HUES48 (cell line): ENCODE measurements around the gene BSX.

ENCODE experiments used
- H3K27ac ChIP-seq: one replicate; pipeline ENCODE4 v1.7.0; 2013; ENCODE audit warnings: low read depth, low read length, inconsistent platforms
- H3K27me3 ChIP-seq: 2 replicates; pipeline ENCODE4 v1.6.1; 2013; ENCODE audit warnings: mild to moderate bottlenecking, low read length; ENCODE audit not compliant: control insufficient read depth, insufficient read depth
- H3K36me3 ChIP-seq: 2 replicates; pipeline ENCODE4 v1.6.1; 2013; ENCODE audit warnings: low read length; ENCODE audit not compliant: control insufficient read depth, insufficient read depth
- H3K4me1 ChIP-seq: 2 replicates; pipeline ENCODE4 v1.6.1; 2013; ENCODE audit warnings: mild to moderate bottlenecking, low read length; ENCODE audit not compliant: control insufficient read depth, insufficient read depth
- H3K4me3 ChIP-seq: 2 replicates; pipeline ENCODE4 v1.5.1; 2013; ENCODE audit warnings: mild to moderate bottlenecking, low read depth, low read length
- H3K9ac ChIP-seq: 2 replicates; pipeline ENCODE4 v1.6.1; 2013; ENCODE audit warnings: mild to moderate bottlenecking, low read depth, low read length, moderate library complexity
- H3K9me3 ChIP-seq: 2 replicates; pipeline ENCODE4 v1.6.1; 2013; ENCODE audit warnings: low read length; ENCODE audit not compliant: control insufficient read depth, insufficient read depth

BSX gene

GRCh38 chr11:122983438-122984185, 2.0 kb upstream of the BSX start:
- Histone ChIP-seq H3K9me3 (no peaks in the 10 kb centered on the region), H3K36me3 (no peaks in the 10 kb centered on the region), H3K4me3 (peak overlapping the region; percentile 82), H3K27ac (no peak overlapping the region), H3K9ac (no peak overlapping the region), H3K4me1 (peaks cover 13% of the 10 kb centered on the region), H3K27me3 (peaks cover 91% of the 10 kb centered on the region)

- Histone ChIP-seq H3K4me3 (peak overlapping the region; percentile 21; the same call in 1 of the 2 replicates), H3K9me3 (no peaks in the 10 kb centered on the region), H3K36me3 (no peaks in the 10 kb centered on the region), H3K27ac (no peak overlapping the region), H3K27me3 (peaks cover 99% of the 10 kb centered on the region), H3K4me1 (peaks cover 25% of the 10 kb centered on the region), H3K9ac (no peak overlapping the region)
Observed at GRCh38 chr11:122979815-122980595, 1.6 kb downstream of the BSX start.

- Histone ChIP-seq H3K36me3 (no peaks in the 10 kb centered on the region), H3K4me3 (peak overlapping the region; percentile 36; the same call in 1 of the 2 replicates), H3K27ac (no peak overlapping the region), H3K27me3 (peaks cover 99% of the 10 kb centered on the region), H3K9ac (no peak overlapping the region), H3K4me1 (peaks cover 25% of the 10 kb centered on the region), H3K9me3 (no peaks in the 10 kb centered on the region)
Observed at GRCh38 chr11:122979103-122979814, 2.4 kb downstream of the BSX start.

GRCh38 chr11:122978299-122978620, 3.4 kb downstream of the BSX start:
- Histone ChIP-seq H3K27me3 (peaks cover 99% of the 10 kb centered on the region), H3K4me1 (peaks cover 25% of the 10 kb centered on the region), H3K27ac (no peak overlapping the region), H3K9me3 (no peaks in the 10 kb centered on the region), H3K36me3 (no peaks in the 10 kb centered on the region), H3K9ac (no peak overlapping the region), H3K4me3 (no peak overlapping the region)

- Histone ChIP-seq H3K9ac (0 out of 2 replicates have a peak overlapping the region, but pooled peaks have one; percentile 24), H3K27me3 (peaks cover 99% of the 10 kb centered on the region), H3K27ac (no peak overlapping the region), H3K4me3 (peak overlapping the region; percentile 59), H3K36me3 (no peaks in the 10 kb centered on the region), H3K9me3 (no peaks in the 10 kb centered on the region), H3K4me1 (peaks cover 25% of the 10 kb centered on the region)
Observed at GRCh38 chr11:122977470-122978298, 4.0 kb downstream of the BSX start.

GRCh38 chr11:122976734-122977469, 4.7 kb downstream of the BSX start:
- no peaks in the 10 kb centered on the region for H3K9me3 ChIP-seq
- H3K27me3 ChIP-seq = peaks cover 96% of the 10 kb centered on the region
- H3K4me1 ChIP-seq = peaks cover 21% of the 10 kb centered on the region
- H3K27ac ChIP-seq = no peak overlapping the region
- H3K36me3 ChIP-seq = no peaks in the 10 kb centered on the region
- H3K4me3 ChIP-seq = peak overlapping the region; percentile 59
- 0 out of 2 replicates have a peak overlapping the region, but pooled peaks have one; percentile 24 for H3K9ac ChIP-seq

- H3K9me3 ChIP-seq = no peaks in the 10 kb centered on the region
- peaks cover 21% of the 10 kb centered on the region for H3K4me1 ChIP-seq
- H3K27ac ChIP-seq = no peak overlapping the region
- H3K9ac ChIP-seq = no peak overlapping the region
- H3K36me3 ChIP-seq = no peaks in the 10 kb centered on the region
- H3K27me3 ChIP-seq = peaks cover 90% of the 10 kb centered on the region
- H3K4me3 ChIP-seq = peak overlapping the region; percentile 59
Observed at GRCh38 chr11:122976061-122976733, 5.4 kb downstream of the BSX start.

- H3K36me3 ChIP-seq = no peaks in the 10 kb centered on the region
- no peaks in the 10 kb centered on the region for H3K4me1 ChIP-seq
- no peak overlapping the region for H3K9ac ChIP-seq
- H3K4me3 ChIP-seq = no peak overlapping the region
- no peaks in the 10 kb centered on the region for H3K9me3 ChIP-seq
- H3K27ac ChIP-seq = no peak overlapping the region
- peaks cover 9% of the 10 kb centered on the region; the same call in 1 of the 2 replicates for H3K27me3 ChIP-seq
Observed at GRCh38 chr11:122963961-122964360, 17.7 kb downstream of the BSX start.

- H3K27me3 ChIP-seq = no peaks in the 10 kb centered on the region
- H3K9ac ChIP-seq = no peak overlapping the region
- H3K9me3 ChIP-seq = no peaks in the 10 kb centered on the region
- H3K4me3 ChIP-seq = no peak overlapping the region
- no peaks in the 10 kb centered on the region for H3K4me1 ChIP-seq
- no peaks in the 10 kb centered on the region for H3K36me3 ChIP-seq
- H3K27ac ChIP-seq = no peak overlapping the region
Observed at GRCh38 chr11:122954455-122954854, 27.2 kb downstream of the BSX start.
